HL-60 (cell line): ENCODE measurements around the gene UXS1.

Experiments used
- DNase-seq, 2 experiments: peaks; one replicate each; pipeline ENCODE4 v3.0.0-alpha.2; 2010 to 2020; ENCODE audit warnings: low read depth in 1 of 2, low spot score in 1 of 2
- H3K27ac ChIP-seq: fragments of 250-450 bp; sonication (Bioruptor Pico); replicated peaks from 2 replicates; pipeline ENCODE4 v1.5.1; 2020; ENCODE audit warnings: mild to moderate bottlenecking, moderate library complexity
- H3K27me3 ChIP-seq: fragments of 250-450 bp; sonication (Bioruptor Pico); 2 replicates; pipeline ENCODE4 v1.5.1; 2021; ENCODE audit warnings: mild to moderate bottlenecking, moderate library complexity; ENCODE audit not compliant: insufficient read depth, poor library complexity, severe bottlenecking
- H3K4me3 ChIP-seq: replicated peaks from 2 replicates; pipeline ENCODE4 v1.5.1; 2011; ENCODE audit warnings: mild to moderate bottlenecking, control low read depth, low read length; ENCODE audit not compliant: insufficient read depth
- GABPA ChIP-seq: IDR thresholded peaks from 2 replicates; pipeline ENCODE4 v1.6.1; 2012; ENCODE audit warnings: low read depth
- POLR2AphosphoS5 ChIP-seq: IDR thresholded peaks from 2 replicates; pipeline ENCODE4 v1.6.1; 2012; ENCODE audit warnings: low read depth
- SPI1 ChIP-seq: IDR thresholded peaks from 2 replicates; pipeline ENCODE4 v1.6.1; 2012; ENCODE audit warnings: low read depth, mild to moderate bottlenecking, borderline replicate concordance
- TF ChIP-seq, protein P1 (sequence below): IDR thresholded peaks from one replicate; pipeline ENCODE4 v1.5.1; 2011; ENCODE audit warnings: low read length, control low read depth, inconsistent platforms; ENCODE audit not compliant: insufficient read depth
- TF ChIP-seq, protein P2 (sequence below): IDR thresholded peaks from 2 replicates; pipeline ENCODE4 v1.6.1; 2012; ENCODE audit warnings: low read depth; ENCODE audit not compliant: insufficient replicate concordance

The UXS1 gene

DNA sequence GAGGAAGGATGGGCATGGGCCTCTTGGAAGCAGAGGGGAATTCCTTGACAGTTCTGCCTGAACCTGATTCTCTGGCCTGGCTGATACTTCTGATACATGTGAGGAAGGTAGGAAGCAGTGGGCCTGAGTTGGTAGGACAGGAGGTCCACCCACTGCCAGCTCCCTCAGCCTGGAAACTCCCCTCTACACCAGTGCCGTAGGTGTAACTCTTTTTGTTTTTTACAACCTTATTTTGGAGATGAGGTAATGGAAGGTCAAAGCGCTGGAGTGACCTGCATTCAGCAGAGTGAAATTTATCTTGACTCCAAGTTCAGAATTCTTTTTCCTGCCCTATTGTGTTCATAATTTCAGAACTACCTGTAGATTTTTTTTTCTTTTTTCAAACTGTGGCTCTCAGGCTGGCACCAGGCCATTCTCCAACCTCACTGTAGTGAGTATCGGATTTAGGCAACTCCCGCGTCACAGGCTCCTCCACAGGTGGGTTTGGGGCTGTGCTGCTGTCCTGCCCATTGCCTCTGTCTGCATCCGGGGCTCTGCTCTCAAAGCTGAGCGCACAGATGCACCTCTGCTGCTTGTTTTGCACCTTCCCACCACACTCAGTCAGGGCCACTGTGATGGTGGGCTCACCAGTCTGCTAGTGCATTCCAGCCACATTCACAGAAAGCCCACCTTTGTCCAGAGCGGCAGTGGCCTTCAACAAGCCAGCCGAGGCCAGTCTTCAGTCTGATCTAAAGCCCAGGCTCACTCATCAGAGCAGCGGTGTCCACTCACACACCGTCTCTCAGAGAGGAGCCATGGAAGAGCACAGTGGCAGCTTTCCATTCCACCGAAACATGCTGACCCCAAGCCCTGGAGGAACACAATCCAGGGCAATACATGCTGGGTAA, 87.2 kb downstream of the UXS1 start:
- TF ChIP-seq, protein P1, sequence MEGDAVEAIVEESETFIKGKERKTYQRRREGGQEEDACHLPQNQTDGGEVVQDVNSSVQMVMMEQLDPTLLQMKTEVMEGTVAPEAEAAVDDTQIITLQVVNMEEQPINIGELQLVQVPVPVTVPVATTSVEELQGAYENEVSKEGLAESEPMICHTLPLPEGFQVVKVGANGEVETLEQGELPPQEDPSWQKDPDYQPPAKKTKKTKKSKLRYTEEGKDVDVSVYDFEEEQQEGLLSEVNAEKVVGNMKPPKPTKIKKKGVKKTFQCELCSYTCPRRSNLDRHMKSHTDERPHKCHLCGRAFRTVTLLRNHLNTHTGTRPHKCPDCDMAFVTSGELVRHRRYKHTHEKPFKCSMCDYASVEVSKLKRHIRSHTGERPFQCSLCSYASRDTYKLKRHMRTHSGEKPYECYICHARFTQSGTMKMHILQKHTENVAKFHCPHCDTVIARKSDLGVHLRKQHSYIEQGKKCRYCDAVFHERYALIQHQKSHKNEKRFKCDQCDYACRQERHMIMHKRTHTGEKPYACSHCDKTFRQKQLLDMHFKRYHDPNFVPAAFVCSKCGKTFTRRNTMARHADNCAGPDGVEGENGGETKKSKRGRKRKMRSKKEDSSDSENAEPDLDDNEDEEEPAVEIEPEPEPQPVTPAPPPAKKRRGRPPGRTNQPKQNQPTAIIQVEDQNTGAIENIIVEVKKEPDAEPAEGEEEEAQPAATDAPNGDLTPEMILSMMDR: no peak
- no peak overlapping the region for H3K4me3 ChIP-seq
- H3K27me3 ChIP-seq: no peaks in the 10 kb centered on the region
- no peak overlapping the region for H3K27ac ChIP-seq
- no peak for DNase-seq

DNA sequence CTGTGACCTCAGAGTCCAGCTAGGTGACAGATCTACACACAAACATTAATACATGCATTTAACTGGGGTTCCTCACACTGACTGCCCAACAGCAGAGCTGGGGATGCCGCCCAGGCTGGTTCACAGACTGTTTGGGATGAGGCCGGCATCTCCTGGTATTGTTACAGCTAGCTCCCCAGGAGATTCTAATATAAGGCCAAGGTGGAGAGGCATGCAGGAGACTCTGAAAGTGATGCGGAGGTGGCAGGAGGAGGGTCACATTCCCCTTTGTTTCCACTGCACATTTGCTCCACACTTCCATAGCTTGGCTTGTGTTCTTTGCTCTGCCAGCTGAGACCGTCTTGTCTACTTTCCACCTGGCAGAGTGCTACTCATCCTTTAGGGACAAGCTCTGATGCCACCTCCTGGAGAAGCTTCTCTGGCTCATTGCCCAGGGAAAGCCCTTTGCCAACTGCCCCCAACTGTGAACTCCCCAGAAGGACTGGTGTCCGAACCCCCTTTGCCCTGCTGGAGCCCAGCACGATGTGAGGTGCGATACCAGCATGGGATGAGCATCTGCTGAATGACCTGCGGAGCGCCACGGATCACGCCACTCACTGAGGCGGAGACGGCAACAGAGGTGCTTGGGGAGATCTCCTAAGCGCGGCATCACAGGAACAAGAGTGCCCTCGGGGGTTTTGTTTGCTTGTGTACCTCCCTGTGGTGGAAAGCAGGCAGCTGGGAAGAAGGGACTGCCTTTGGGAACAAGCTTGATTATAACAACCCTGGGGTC, 88.8 kb downstream of the UXS1 start:
- no peak overlapping the region for H3K27ac ChIP-seq
- no peak for TF ChIP-seq POLR2AphosphoS5
- TF ChIP-seq, protein P1: no peak
- TF ChIP-seq, protein P2, sequence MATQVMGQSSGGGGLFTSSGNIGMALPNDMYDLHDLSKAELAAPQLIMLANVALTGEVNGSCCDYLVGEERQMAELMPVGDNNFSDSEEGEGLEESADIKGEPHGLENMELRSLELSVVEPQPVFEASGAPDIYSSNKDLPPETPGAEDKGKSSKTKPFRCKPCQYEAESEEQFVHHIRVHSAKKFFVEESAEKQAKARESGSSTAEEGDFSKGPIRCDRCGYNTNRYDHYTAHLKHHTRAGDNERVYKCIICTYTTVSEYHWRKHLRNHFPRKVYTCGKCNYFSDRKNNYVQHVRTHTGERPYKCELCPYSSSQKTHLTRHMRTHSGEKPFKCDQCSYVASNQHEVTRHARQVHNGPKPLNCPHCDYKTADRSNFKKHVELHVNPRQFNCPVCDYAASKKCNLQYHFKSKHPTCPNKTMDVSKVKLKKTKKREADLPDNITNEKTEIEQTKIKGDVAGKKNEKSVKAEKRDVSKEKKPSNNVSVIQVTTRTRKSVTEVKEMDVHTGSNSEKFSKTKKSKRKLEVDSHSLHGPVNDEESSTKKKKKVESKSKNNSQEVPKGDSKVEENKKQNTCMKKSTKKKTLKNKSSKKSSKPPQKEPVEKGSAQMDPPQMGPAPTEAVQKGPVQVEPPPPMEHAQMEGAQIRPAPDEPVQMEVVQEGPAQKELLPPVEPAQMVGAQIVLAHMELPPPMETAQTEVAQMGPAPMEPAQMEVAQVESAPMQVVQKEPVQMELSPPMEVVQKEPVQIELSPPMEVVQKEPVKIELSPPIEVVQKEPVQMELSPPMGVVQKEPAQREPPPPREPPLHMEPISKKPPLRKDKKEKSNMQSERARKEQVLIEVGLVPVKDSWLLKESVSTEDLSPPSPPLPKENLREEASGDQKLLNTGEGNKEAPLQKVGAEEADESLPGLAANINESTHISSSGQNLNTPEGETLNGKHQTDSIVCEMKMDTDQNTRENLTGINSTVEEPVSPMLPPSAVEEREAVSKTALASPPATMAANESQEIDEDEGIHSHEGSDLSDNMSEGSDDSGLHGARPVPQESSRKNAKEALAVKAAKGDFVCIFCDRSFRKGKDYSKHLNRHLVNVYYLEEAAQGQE: no peak
- no peak for TF ChIP-seq SPI1
- no peak for TF ChIP-seq GABPA
- H3K4me3 ChIP-seq: no peak overlapping the region
- DNase-seq: no peak
- H3K27me3 ChIP-seq: no peaks in the 10 kb centered on the region

DNA sequence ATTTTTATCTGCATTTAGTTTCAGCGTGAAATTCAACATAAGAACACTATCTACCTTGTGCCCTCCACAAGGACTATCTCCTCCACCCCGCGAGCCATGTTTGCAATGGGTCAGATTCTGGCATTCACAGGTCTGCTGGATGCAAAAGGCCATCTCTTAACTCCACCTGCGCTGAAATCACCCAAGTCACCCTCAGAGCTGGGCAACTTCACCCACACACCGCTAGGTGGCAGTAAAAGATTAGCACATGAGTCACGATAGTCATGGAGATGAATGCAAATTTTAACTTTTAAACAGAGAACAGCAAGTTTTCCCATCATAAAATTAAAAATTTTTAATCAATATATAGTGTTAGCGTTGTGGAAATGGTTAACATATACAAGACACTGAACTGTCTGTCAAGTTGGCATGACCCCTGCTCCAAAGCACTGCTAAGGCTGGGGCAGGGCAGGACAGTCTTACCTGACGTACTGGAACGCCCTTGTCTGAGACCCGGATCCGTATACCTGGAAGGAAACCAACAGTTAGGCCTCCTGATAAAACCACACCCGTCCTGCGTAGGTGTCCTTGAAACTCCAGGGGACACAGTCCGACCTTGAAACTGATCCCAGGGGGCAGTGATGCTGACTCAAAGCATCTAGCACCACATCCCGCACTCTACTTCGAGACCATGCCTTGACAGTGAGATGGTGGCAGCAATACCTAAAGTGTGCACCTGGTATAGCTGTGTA, 89.6 kb downstream of the UXS1 start:
- Histone ChIP-seq H3K4me3 (no peak overlapping the region), H3K27me3 (no peaks in the 10 kb centered on the region), H3K27ac (no peak overlapping the region)
- TF ChIP-seq, protein P1: peak; percentile 77
- TF ChIP-seq, protein P2: no peak
- peak; percentile 23 to 57 for DNase-seq
